Fibroblast of lung (primary cell): ENCODE data around the gene ABO. TPM values are rescaled to one million over a fixed set of nuclear protein-coding genes. Genes with fewer than 3 reads are reported as not detected.

Source experiments
- DNase-seq, 2 donors: peaks; one replicate each; pipeline versions ENCODE4 v3.0.0 to v3.0.0-alpha.2; 2010; ENCODE audit warnings: low read depth in 2 of 2
- H2AFZ ChIP-seq: 2 replicates; pipeline ENCODE4 v1.5.1; 2012; ENCODE audit warnings: low read length, control low read depth, inconsistent platforms
- H3K27ac ChIP-seq: 2 replicates; pipeline ENCODE4 v1.5.1; 2011; ENCODE audit warnings: low read length, control low read depth; ENCODE audit not compliant: insufficient read depth
- H3K27me3 ChIP-seq: 2 replicates; pipeline ENCODE4 v1.5.1; 2011; ENCODE audit warnings: mild to moderate bottlenecking, low read length; ENCODE audit not compliant: control insufficient read depth, insufficient read depth
- H3K36me3 ChIP-seq: 2 replicates; pipeline ENCODE4 v1.5.1; 2011; ENCODE audit warnings: low read length; ENCODE audit not compliant: control insufficient read depth, insufficient read depth
- H3K4me1 ChIP-seq: 2 replicates; pipeline ENCODE4 v1.5.1; 2011; ENCODE audit warnings: low read length; ENCODE audit not compliant: control insufficient read depth, insufficient read depth; ENCODE audit errors: extremely low read depth
- H3K4me2 ChIP-seq: 2 replicates; pipeline ENCODE4 v1.5.1; 2011; ENCODE audit warnings: low read length, control low read depth; ENCODE audit not compliant: insufficient read depth; ENCODE audit errors: extremely low read depth
- H3K4me3 ChIP-seq, 4 experiments: fragments of 200-600 bp in 1 of 4; sonication (generic) in 1 of 4; replicated peaks in 1 of 4; 2 replicates each; pipeline ENCODE4 v1.5.1; 2011 to 2016; ENCODE audit warnings: low read length in 4 of 4, low read depth in 3 of 4, mild to moderate bottlenecking in 3 of 4, control low read depth in 2 of 4, inconsistent platforms in 1 of 4, mixed read lengths in 1 of 4; ENCODE audit not compliant: insufficient read depth in 1 of 4; ENCODE audit errors: control extremely low read depth in 1 of 4
- H3K79me2 ChIP-seq: 2 replicates; pipeline ENCODE4 v1.5.1; 2012; ENCODE audit warnings: mild to moderate bottlenecking, low read length, inconsistent platforms; ENCODE audit not compliant: control insufficient read depth, insufficient read depth
- H3K9ac ChIP-seq: 2 replicates; pipeline ENCODE4 v1.5.1; 2011; ENCODE audit warnings: mild to moderate bottlenecking, low read length, control low read depth; ENCODE audit not compliant: insufficient read depth
- H3K9me3 ChIP-seq: 2 replicates; pipeline ENCODE4 v1.5.1; 2012; ENCODE audit warnings: low read depth, low read length; ENCODE audit not compliant: control insufficient read depth, insufficient read depth
- H4K20me1 ChIP-seq: 2 replicates; pipeline ENCODE4 v1.5.1; 2011; ENCODE audit warnings: low read length; ENCODE audit not compliant: control insufficient read depth, insufficient read depth; ENCODE audit errors: extremely low read depth
- EZH2 ChIP-seq: IDR thresholded peaks from 2 replicates; pipeline ENCODE4 v1.5.1; 2012; ENCODE audit warnings: low read length, control low read depth, mild to moderate bottlenecking; ENCODE audit errors: missing control alignments
- polyA plus RNA-seq, 2 donors: library from polyadenylated mRNA; depleted of rRNA in 1 of 2; stranded (reverse) in 1 of 2; unstranded in 1 of 2; fragments of >200 nt; gene quantifications; 2 replicates each; pipeline ENCODE4 v1.2.1, GENCODE V29; 2011 to 2012; ENCODE audit warnings: missing spikeins in 1 of 2
- total RNA-seq: library from RNA; depleted of rRNA; stranded (reverse); fragments of >200 nt; gene quantifications from 2 replicates; pipeline ENCODE4 v1.2.1, GENCODE V29; 2014
- TF ChIP-seq, protein P1 (sequence below), 2 donors: IDR thresholded peaks in 1 of 2; conservative IDR thresholded peaks in 1 of 2; 1 replicate in 1 of 2; 2 replicates in 1 of 2; pipeline ENCODE4 v1.5.1; 2011 to 2012; ENCODE audit warnings: low read length in 2 of 2, control low read depth in 1 of 2, inconsistent platforms in 1 of 2, low read depth in 1 of 2, mild to moderate bottlenecking in 1 of 2

The ABO gene
- total and polyA plus RNA-seq, 2 donors (not counting 1 experiment from before 2014, with no cell fraction given): not detected

DNA sequence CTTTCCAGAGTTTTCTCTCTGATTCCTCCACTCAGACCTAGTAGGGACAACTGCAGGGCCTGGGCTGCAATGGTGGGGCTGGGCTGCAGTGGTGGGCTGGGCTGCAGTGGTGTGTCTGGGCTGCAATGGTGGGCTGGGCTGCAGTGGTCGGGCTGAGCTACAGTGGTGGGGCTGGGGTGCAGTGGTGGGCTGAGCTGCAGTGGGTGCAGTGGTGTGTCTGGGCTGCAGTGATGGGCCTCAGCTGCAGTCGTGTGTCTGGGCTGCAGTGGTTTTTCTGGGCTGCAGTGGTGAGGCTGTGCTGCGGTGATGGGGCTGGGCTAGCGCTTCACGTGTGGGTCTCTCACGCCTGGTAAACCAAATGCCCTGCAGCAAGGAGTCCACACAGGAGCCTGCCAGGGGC is 27.4 kb downstream of the ABO start:
- Histone ChIP-seq H3K4me3 (no peak overlapping the region), H3K9ac (no peak overlapping the region), H4K20me1 (no peaks in the 10 kb centered on the region), H3K4me2 (no peak overlapping the region), H3K4me1 (no peaks in the 10 kb centered on the region), H3K79me2 (no peaks in the 10 kb centered on the region), H3K27me3 (no peaks in the 10 kb centered on the region), H2AFZ (no peak overlapping the region), H3K9me3 (no peaks in the 10 kb centered on the region), H3K27ac (no peak overlapping the region), H3K36me3 (no peaks in the 10 kb centered on the region)
- DNase-seq: no peak
- no peak for TF ChIP-seq EZH2
- TF ChIP-seq, protein P1, sequence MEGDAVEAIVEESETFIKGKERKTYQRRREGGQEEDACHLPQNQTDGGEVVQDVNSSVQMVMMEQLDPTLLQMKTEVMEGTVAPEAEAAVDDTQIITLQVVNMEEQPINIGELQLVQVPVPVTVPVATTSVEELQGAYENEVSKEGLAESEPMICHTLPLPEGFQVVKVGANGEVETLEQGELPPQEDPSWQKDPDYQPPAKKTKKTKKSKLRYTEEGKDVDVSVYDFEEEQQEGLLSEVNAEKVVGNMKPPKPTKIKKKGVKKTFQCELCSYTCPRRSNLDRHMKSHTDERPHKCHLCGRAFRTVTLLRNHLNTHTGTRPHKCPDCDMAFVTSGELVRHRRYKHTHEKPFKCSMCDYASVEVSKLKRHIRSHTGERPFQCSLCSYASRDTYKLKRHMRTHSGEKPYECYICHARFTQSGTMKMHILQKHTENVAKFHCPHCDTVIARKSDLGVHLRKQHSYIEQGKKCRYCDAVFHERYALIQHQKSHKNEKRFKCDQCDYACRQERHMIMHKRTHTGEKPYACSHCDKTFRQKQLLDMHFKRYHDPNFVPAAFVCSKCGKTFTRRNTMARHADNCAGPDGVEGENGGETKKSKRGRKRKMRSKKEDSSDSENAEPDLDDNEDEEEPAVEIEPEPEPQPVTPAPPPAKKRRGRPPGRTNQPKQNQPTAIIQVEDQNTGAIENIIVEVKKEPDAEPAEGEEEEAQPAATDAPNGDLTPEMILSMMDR (conservative IDR thresholded peaks at IDR 0.05 in 1 of 2, IDR thresholded peaks at IDR 0.05 in 1 of 2; ENCODE audit: low read depth in 1 of 2, low read length in 2 of 2): no peak

DNA sequence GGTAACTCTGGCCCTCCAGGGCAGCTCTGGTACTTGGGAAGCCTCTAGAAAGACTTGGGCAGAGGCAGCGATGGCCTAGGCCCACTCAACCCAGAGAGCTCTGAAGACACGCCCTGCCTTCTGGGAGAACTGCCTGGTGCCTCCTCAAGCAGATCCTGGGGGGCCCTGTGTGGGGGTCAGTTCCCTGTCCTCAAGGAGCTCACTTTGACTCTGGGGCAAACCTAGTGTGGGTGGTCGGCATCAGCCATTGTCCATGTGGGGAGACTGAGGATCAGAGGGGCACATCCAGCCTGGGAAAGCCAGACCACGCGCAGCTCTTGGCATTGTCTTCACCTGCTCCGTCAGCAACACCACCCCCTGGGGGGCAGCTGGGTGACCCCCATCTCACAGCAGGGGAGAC is 28.0 kb downstream of the ABO start:
- H3K27me3 ChIP-seq: no peaks in the 10 kb centered on the region
- no peak for DNase-seq
- H3K4me3 ChIP-seq: no peak overlapping the region

DNA sequence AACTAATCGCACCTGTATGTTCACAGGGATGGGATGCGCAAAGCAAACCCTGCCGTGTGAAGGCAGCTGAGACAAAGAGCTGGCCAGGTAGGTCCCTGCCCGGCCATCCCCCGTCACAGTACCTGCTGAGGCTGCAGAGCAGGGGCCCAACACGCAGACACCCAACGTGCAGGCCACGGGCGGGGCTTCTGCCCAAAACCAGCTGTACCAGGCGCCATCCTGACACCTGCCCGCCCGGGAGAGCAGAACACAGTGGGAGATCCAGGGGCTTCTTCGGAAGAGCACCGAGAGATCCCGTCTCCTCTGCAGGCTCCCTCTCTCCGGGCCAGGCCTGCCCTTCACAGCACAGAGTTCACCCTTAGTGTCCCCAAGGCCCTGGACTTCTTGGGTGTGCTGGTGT is 28.4 kb downstream of the ABO start:
- TF ChIP-seq, protein P1 (conservative IDR thresholded peaks at IDR 0.05 in 1 of 2, IDR thresholded peaks at IDR 0.05 in 1 of 2; ENCODE audit: low read depth in 1 of 2, low read length in 2 of 2): no peak
- no peak for TF ChIP-seq EZH2
- no peak overlapping the region for H3K27ac ChIP-seq
- H3K9me3 ChIP-seq: no peaks in the 10 kb centered on the region
- H3K4me3 ChIP-seq: no peak overlapping the region
- H3K27me3 ChIP-seq: no peaks in the 10 kb centered on the region
- H3K36me3 ChIP-seq: no peaks in the 10 kb centered on the region
- H3K4me2 ChIP-seq: no peak overlapping the region
- no peaks in the 10 kb centered on the region for H3K79me2 ChIP-seq
- DNase-seq: no peak
- H3K4me1 ChIP-seq: no peaks in the 10 kb centered on the region
- no peak overlapping the region for H3K9ac ChIP-seq
- no peaks in the 10 kb centered on the region for H4K20me1 ChIP-seq
- no peak overlapping the region for H2AFZ ChIP-seq

More for the DNA sequence above, 28.0 kb downstream of the ABO start:
- no peak overlapping the region for H3K27ac ChIP-seq
- no peak overlapping the region for H3K9ac ChIP-seq
- H3K9me3 ChIP-seq: no peaks in the 10 kb centered on the region
- no peak overlapping the region for H2AFZ ChIP-seq
- no peaks in the 10 kb centered on the region for H4K20me1 ChIP-seq
- no peak for TF ChIP-seq EZH2
- TF ChIP-seq, protein P1 (conservative IDR thresholded peaks at IDR 0.05 in 1 of 2, IDR thresholded peaks at IDR 0.05 in 1 of 2; ENCODE audit: low read depth in 1 of 2, low read length in 2 of 2): no peak
- H3K4me2 ChIP-seq: no peak overlapping the region
- H3K79me2 ChIP-seq: no peaks in the 10 kb centered on the region
- no peaks in the 10 kb centered on the region for H3K36me3 ChIP-seq
- H3K4me1 ChIP-seq: no peaks in the 10 kb centered on the region
